Cerebellar nuclear complex (tissue), 1 donor: ENCODE measurements around the gene JARID2.

Experiments used
- DNase-seq, 2 experiments: peaks; one replicate each; lab custom pipeline; 2025; lab: John Stamatoyannopoulos, UW

Gene JARID2

GRCh38 chr6:15417811-15418210 is 171.9 kb downstream of the JARID2 start:
- DNase-seq: no peak

DNA sequence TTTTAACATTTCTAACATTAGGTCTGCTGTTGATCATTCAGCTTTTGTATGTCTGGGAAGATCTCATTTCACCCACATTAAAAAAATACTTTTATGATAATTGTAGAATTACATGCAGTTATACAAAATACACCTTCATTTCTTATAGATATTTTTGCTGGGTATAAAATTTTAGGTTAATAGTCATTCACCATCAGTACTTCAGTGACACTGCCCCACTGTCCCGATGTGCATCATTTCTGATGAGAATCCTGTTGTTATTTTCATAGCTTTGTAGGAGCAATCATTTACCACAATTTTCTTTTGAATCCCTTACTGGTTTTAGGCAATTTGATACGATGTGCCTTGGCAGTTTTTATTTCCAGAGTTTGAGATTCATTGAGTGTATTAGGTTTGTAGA is 173.6 kb downstream of the JARID2 start:
- DNase-seq: no peak

DNA sequence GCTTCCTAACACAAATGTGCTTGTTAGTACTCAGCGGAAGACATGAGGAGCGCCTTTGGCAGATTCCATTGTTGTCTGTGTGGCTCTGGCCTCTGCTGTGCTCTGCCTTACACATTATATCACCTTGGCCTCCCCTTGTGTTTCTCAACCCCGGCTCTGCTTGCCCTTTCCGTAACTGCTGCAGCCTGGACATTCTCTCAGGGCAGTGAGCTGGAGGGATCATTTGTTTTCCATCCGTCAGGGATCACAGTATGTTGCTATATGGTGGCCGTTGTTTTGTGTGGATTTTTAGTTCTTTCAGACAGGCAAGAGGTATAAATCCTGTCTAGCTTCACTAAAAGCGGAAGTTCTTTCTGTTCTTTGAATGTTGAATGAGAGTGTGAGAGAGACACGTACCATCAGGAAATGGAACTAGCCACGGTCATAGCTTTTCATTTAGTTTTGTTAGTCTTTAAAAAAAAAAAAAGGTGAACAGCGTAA is 175.1 kb downstream of the JARID2 start:
- DNase-seq: no peak

- DNase-seq: no peak
Measured at GRCh38 chr6:15421945-15422733, 176.3 kb downstream of the JARID2 start.

DNA sequence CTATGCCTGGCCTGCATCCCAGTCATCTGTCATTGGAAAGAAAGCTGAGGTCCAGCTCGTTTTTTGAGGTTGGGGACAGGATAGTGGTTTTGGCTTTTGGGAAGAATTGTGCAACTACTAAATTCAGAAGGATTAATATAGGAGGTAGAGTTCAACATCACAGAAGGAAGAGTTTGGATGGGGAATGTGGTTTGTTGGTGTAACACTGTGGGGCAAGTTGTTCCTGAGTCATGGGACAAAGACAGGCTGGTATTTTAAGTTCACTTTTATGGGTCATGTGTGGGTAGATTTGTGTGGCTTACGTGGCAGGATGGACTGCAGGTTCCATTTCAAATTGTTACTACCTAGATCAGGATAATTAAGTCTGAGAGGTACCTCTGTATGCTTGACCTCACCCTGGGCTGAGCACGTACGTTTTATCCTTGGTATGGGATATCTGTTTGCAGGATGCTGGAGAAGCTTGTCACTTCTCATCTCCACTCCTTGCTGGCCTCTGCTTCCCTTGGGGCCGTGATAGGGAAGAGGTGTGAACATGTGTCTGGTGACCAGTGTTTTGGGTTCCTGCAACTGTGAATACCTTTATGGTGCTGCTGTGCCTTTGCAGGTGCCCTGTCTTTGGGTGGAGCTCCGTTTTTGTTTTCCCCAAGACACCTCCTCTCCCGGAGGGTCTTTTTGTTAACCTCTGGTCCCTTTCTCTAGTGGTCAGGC is 177.6 kb downstream of the JARID2 start:
- no peak for DNase-seq

GRCh38 chr6:15425947-15426346 is 180.1 kb downstream of the JARID2 start:
- no peak for DNase-seq

DNA sequence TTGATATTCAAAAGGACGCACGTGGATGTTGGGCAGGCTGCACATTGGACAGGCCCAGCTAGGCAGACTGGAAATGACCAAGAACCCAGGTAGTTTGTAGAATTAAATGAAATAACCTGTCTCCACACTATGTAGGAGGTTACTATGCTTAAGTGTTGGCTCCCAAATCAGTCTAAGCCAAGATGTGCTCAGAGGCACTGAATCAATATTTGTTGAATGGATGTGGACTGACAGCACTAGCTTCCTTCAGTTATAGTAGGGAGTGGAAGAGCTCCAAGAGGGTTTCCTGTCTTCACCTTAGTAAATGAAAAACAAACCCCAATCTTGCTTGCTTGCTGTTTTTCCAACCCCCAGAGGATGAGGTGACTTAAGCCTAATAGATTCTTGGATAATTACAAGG is 180.5 kb downstream of the JARID2 start:
- no peak for DNase-seq

DNA sequence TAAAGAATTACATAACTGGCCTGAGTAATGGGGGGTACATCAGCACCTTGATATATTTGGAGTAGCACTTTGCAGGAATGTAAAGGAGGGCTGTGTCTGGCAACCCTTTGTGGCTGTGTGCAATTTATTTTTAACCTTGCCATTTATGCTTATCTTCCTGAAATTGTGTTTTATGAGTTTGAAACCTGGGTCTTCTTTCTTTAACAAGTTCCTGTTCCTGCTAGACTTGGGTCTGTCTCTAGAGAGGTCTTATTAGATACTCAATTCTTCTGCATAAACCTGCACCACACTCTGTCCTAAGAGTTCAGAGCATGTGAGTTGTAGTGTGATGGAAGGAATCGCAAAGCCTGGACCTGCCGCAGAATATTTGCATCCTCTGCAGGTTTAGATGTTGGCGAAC is 181.0 kb downstream of the JARID2 start:
- no peak for DNase-seq

DNA sequence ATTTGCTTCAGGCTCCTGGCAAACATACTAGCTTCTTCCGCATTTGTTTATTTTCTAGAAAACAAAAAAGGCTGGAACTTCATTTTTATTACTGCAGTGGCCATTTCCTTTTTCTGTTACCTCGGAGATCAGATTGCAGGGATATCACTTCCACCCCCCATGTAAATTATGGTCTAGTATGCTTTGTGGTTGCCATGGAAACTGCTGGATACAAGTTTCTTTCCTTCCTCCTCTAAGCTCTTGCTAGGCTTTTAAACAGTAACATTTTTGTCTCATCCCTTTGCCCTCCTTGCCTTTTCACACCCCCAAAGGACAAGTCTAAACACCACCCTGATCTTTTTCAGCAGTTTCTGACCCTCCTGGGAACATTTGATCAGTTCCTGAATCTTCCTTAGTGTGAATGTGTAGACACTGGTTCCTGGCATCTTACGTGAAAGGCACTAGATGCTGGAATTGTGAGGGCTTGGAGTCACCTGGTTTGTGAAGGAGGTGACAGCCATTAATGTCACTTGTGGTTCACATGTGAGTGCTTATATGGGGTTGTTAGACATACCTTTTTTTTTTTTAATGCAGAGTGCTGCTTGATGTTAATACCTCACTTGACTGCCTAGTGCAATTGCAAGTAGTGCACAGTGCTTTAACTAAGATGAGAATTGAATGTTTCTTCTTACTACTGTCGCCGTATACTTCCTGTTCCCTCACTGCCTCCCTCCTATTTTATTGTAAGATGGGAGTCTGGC is 181.6 kb downstream of the JARID2 start:
- DNase-seq: no peak

GRCh38 chr6:15429141-15430110 is 183.6 kb downstream of the JARID2 start:
- no peak for DNase-seq

DNA sequence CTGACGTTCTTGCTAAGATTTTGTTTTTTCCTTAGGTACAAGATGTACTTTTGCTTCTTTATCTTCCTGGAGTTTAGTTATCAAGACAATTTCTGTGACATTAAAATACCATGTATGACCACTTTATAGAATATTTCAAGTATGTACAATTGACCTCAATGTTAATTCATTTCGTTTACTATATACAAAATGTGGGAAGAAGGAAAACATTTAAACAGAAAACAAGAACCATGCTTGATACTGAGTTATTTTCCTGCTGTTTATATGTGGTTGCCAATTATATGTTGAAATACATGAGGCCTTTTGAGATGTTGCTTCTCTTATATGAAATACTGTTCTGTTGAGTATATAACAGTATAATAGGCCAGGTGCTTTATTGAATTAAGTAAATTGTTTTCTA is 184.3 kb downstream of the JARID2 start:
- no peak for DNase-seq

DNA sequence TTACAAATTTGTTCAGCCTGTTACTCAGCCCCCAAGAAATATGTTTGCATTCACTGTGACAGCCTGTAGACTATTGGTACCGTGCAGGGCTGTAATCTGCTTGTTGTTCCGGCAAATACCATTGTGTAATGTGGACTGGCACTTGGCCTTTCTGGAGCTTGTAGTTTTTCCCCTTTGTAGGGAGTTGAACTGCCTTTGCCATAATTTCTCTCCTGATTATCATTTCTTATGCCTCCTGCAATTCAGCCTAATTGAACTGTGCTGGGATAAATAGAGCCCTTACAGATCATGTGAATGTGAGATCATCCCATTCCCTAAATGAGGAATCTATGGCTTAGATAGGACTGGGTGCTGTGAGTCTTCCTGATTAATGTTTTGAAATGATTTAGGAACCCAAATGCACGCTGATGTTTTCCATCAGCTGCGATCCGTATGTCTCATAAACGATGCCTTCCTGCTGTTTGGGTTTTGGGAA is 185.1 kb downstream of the JARID2 start:
- no peak for DNase-seq

GRCh38 chr6:15431762-15432483 is 186.1 kb downstream of the JARID2 start:
- no peak for DNase-seq

GRCh38 chr6:15433511-15433861 is 187.6 kb downstream of the JARID2 start:
- no peak for DNase-seq

- DNase-seq: no peak
Measured at GRCh38 chr6:15434263-15434662, 188.4 kb downstream of the JARID2 start.

DNA sequence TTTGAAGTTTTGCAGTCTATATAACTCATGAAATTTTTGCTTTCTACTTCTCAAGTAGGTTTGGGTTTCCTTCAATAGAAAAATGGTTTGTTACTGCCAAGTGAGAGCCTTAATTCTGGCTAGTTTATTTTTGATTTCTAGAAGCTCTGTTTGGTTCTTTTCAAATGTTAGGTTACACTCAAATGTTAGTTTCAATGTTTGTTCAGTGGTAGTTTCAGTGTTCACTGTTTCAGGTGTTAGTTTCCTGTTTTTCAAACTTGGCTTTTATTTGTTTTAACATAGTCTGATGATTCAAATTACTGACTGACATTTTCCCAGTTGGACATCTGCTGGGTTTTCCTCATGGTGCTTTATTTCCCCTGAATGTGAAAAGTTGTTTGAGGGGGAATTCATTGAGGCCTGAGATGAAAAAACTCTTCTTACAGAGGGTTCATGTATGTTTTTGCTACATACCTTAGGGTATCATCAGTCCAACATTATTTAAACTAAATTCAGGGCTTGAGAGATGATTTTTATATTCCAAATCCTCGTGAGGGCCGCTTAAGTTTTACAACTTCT is 189.0 kb downstream of the JARID2 start:
- no peak for DNase-seq

DNA sequence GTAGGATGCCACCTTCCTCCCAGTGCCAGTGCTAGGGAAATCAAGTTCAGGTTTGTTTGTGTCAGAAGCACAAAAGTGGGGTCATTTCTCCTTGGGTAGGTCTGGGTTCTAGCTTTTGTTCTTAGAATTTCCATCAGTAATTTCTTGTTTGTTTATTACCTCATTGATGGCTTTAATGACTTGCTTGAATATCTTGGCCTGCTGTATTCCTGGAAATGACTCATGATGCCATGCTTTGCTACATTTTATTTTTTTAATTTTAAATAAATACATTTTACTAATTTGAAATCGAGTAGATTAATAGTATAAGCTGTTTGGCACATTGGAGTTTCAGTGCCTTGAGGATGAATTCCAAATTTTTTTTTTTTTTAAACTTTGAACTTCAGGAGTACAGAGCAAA is 189.6 kb downstream of the JARID2 start:
- DNase-seq: no peak

DNA sequence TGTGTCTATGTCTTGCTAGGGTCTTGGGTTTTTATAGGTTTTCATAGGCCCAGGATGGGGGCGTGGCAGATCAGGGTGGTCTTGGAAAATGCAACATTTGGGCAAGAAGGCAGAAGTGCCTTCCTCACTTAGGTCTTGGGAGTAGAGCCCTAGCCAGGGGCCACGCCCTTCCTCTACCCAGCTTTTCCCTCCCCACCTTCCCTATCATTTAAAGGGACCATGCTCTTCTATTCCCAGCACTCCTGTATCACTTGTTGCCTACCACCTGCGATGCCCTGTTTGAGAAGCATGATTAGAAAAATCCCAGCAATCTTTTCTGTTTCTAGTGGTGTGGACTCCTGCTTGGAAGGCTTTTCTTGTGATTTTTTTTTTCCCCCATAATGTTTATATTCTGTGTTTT is 190.6 kb downstream of the JARID2 start:
- DNase-seq: no peak

- DNase-seq: no peak
Measured at GRCh38 chr6:15437090-15437635, 191.3 kb downstream of the JARID2 start.

DNA sequence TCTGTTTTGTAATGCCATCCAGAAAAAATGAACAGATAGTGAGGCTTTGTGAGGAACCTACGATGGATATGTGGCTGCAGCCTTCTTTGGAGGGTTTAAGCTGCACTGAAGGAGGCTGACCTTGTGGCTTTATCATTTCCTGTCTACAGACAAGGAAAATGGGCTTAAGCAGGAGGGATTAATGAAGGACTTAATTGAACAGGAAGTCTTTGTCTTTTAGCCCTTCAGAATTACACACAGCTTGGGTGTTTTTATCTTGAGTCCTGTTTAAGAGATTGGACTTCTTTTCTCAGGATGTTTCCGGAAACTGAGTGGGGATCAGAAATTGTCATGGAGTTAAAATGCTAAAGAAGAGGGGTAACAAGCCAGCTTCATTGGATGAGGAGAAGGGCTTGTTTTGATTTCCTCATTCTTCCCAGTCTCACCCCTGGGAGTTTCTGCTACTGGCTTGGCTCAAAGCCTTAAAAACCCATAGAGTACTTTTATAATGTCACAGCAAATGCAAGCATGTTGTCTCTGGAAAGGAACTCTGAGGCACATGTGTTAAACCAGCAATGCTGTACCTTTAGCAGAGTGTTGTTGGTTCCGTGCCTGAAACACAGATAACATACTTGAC is 193.6 kb downstream of the JARID2 start:
- no peak for DNase-seq
